Smooth muscle cell (in vitro differentiated cells): Measurements from ENCODE around the gene IFI16. TPM values are rescaled to one million over a fixed set of nuclear protein-coding genes. Genes with fewer than 3 reads are reported as not detected.
A peak's percentile ranks its signal among the peaks of the same experiment; 100 is the strongest.

Source experiments
- DNase-seq: peaks from one replicate; lab custom pipeline; 2025; ENCODE audit not compliant: unreplicated experiment; lab: John Stamatoyannopoulos, UW
- H2AFZ ChIP-seq: fragments of 200-600 bp; sonication (generic); 2 replicates; pipeline ENCODE4 v1.6.0; 2016; ENCODE audit warnings: antibody characterized with exemption, low read depth, mild to moderate bottlenecking
- H3F3A ChIP-seq: fragments of 200-600 bp; sonication (generic); 2 replicates; pipeline ENCODE4 v1.6.0; 2017; ENCODE audit warnings: antibody characterized with exemption, low read depth
- H3K27ac ChIP-seq: fragments of 200-600 bp; sonication (generic); 2 replicates; pipeline ENCODE4 v1.5.1; 2016; ENCODE audit warnings: low read depth, mild to moderate bottlenecking
- H3K27me3 ChIP-seq: fragments of 200-600 bp; sonication (generic); 2 replicates; pipeline ENCODE4 v1.6.1; 2016; ENCODE audit warnings: low read depth, mild to moderate bottlenecking
- H3K36me3 ChIP-seq: fragments of 200-600 bp; sonication (generic); 2 replicates; pipeline ENCODE4 v1.5.1; 2016; ENCODE audit warnings: low read depth
- H3K4me1 ChIP-seq: fragments of 200-600 bp; sonication (generic); 2 replicates; pipeline ENCODE4 v1.5.1; 2016; ENCODE audit warnings: low read depth
- H3K4me2 ChIP-seq: fragments of 200-600 bp; sonication (generic); 2 replicates; pipeline ENCODE4 v1.6.0; 2016; ENCODE audit warnings: mild to moderate bottlenecking
- H3K4me3 ChIP-seq: fragments of 200-600 bp; sonication (generic); 2 replicates; pipeline ENCODE4 v1.5.1; 2016; ENCODE audit warnings: mild to moderate bottlenecking
- H3K79me2 ChIP-seq: fragments of 200-600 bp; sonication (generic); 2 replicates; pipeline ENCODE4 v1.6.0; 2016; ENCODE audit warnings: low read depth, mild to moderate bottlenecking
- H3K9ac ChIP-seq: fragments of 200-600 bp; sonication (generic); 2 replicates; pipeline ENCODE4 v1.6.0; 2016; ENCODE audit warnings: low read depth
- H3K9me3 ChIP-seq: fragments of 200-600 bp; sonication (generic); replicated peaks from 2 replicates; pipeline ENCODE4 v1.5.1; 2016; ENCODE audit warnings: low read depth
- H4K20me1 ChIP-seq: fragments of 200-600 bp; sonication (generic); 2 replicates; pipeline ENCODE4 v1.6.0; 2016; ENCODE audit warnings: low read depth
- WGBS: methylation state at CpG from one replicate; pipeline ENCODE4 v1.1.7; 2016; ENCODE audit warnings: low lambda C conversion rate; 5-methylcytosine and 5-hydroxymethylcytosine counted together
- polyA plus RNA-seq: library from polyadenylated mRNA; unstranded; fragments of >200 nt; fragmentation: Nextera tagmentation; extraction: Ambion mirVana; gene quantifications from 2 replicates; pipeline ENCODE4 v1.2.1, GENCODE V29; 2016
- total RNA-seq: library from RNA; depleted of rRNA; stranded (reverse); fragments of >200 nt; gene quantifications from 2 replicates; pipeline ENCODE4 v1.2.3, GENCODE V29; 2014
- TF ChIP-seq, protein P1 (sequence below): fragments of 200-600 bp; sonication (generic); IDR thresholded peaks from 2 replicates; pipeline ENCODE4 v1.5.1; 2017; ENCODE audit warnings: borderline replicate concordance, mild to moderate bottlenecking, antibody characterized with exemption; ENCODE audit not compliant: insufficient read depth, poor library complexity, severe bottlenecking

IFI16 gene
- total and polyA plus RNA-seq, 2 experiments from 2014 or later = 92.1 to 114 TPM

DNA sequence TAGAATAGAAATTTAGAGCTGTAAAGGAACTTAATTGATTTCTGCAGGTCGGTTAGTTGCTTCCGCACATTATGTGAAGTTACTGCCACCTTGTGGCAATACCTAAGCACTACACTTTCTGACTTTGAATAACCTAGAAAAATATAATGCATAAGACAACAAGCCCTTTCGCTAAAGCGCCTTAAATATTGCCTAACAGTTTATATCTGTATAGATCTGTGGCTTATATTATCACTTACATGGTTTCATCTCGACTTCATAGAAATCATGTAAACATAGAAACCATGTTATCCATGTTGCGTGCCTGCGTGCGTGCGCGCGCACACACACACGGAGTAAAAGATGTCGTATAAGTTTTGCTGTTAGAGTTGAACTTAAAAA, 10.9 kb upstream of the IFI16 start:
- Histone ChIP-seq H3F3A (peaks cover 9% of the 10 kb centered on the region), H3K4me3 (peak overlapping the region; percentile 57), H3K9me3 (no peaks in the 10 kb centered on the region), H4K20me1 (no peaks in the 10 kb centered on the region), H3K36me3 (no peaks in the 10 kb centered on the region), H3K4me2 (peak overlapping the region; percentile 83), H3K27me3 (no peaks in the 10 kb centered on the region), H3K9ac (peak overlapping the region; percentile 60), H2AFZ (peak overlapping the region; percentile 79), H3K4me1 (peaks cover 26% of the 10 kb centered on the region), H3K27ac (peak overlapping the region; percentile 77), H3K79me2 (peaks cover 7% of the 10 kb centered on the region)
- DNase-seq = no peak
- TF ChIP-seq, protein P1, sequence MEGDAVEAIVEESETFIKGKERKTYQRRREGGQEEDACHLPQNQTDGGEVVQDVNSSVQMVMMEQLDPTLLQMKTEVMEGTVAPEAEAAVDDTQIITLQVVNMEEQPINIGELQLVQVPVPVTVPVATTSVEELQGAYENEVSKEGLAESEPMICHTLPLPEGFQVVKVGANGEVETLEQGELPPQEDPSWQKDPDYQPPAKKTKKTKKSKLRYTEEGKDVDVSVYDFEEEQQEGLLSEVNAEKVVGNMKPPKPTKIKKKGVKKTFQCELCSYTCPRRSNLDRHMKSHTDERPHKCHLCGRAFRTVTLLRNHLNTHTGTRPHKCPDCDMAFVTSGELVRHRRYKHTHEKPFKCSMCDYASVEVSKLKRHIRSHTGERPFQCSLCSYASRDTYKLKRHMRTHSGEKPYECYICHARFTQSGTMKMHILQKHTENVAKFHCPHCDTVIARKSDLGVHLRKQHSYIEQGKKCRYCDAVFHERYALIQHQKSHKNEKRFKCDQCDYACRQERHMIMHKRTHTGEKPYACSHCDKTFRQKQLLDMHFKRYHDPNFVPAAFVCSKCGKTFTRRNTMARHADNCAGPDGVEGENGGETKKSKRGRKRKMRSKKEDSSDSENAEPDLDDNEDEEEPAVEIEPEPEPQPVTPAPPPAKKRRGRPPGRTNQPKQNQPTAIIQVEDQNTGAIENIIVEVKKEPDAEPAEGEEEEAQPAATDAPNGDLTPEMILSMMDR = peak; percentile 96
- 3% methylated on average over 13 of the region's 13 CpGs for WGBS

- peak overlapping the region; percentile 61 for H3K9ac ChIP-seq
- peak overlapping the region; percentile 83 for H3K4me2 ChIP-seq
- no peaks in the 10 kb centered on the region for H3K9me3 ChIP-seq
- peaks cover 7% of the 10 kb centered on the region for H3K79me2 ChIP-seq
- H3K27me3 ChIP-seq = no peaks in the 10 kb centered on the region
- H3K27ac ChIP-seq = peak overlapping the region; percentile 77
- WGBS = 3% methylated on average over 11 of the region's 11 CpGs
- peaks cover 28% of the 10 kb centered on the region for H3K4me1 ChIP-seq
- H2AFZ ChIP-seq = peak overlapping the region; percentile 79
- no peaks in the 10 kb centered on the region for H4K20me1 ChIP-seq
- H3F3A ChIP-seq = peaks cover 10% of the 10 kb centered on the region
- TF ChIP-seq, protein P1 = no peak
- H3K4me3 ChIP-seq = peak overlapping the region; percentile 57
- no peaks in the 10 kb centered on the region for H3K36me3 ChIP-seq
- DNase-seq = peak; percentile 29
Observed at GRCh38 chr1:158999316-159000069, 10.2 kb upstream of the IFI16 start.

GRCh38 chr1:159000070-159000409, 9.7 kb upstream of the IFI16 start:
- Histone ChIP-seq H3K27ac (peak overlapping the region; percentile 77), H3K79me2 (peaks cover 7% of the 10 kb centered on the region), H3K36me3 (no peaks in the 10 kb centered on the region), H3K4me2 (peak overlapping the region; percentile 83), H3K9me3 (no peaks in the 10 kb centered on the region), H3K4me1 (peaks cover 33% of the 10 kb centered on the region), H3K4me3 (peak overlapping the region; percentile 57), H2AFZ (peak overlapping the region; percentile 15), H3K9ac (peak overlapping the region; percentile 61), H3K27me3 (no peaks in the 10 kb centered on the region), H3F3A (peaks cover 16% of the 10 kb centered on the region), H4K20me1 (no peaks in the 10 kb centered on the region)
- TF ChIP-seq, protein P1 = no peak
- DNase-seq = no peak
- WGBS = under 1% methylated on average over 6 of the region's 6 CpGs

DNA sequence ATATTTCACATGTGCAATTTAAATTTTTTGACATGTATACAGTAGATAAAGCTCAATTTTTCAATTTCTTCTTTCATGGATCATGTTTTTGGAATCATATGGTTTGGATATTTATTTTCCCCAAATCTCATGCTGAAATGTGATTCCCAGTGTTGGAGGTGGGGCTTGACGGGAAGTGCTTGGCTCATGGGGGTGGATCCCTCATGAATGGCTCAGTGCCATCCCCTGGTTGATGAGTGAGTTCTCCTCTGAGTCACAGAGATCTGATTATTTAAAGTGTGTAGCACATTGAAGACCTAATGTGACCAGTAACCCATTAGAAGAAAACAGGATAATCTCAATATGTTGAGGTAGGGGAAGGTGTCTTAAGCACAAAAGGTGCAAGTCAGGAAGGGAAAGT, 9.1 kb upstream of the IFI16 start:
- Histone ChIP-seq H3K27ac (peak overlapping the region; percentile 77), H3K9ac (peak overlapping the region; percentile 61)
- TF ChIP-seq, protein P1 = no peak

More for the DNA sequence above, 9.1 kb upstream of the IFI16 start:
- Histone ChIP-seq H3K4me3 (peak overlapping the region; percentile 57), H3K27me3 (no peaks in the 10 kb centered on the region), H4K20me1 (no peaks in the 10 kb centered on the region), H3K4me2 (peak overlapping the region; percentile 83), H3F3A (peaks cover 20% of the 10 kb centered on the region), H2AFZ (no peak overlapping the region), H3K4me1 (peaks cover 39% of the 10 kb centered on the region), H3K9me3 (no peaks in the 10 kb centered on the region), H3K36me3 (no peaks in the 10 kb centered on the region), H3K79me2 (peaks cover 7% of the 10 kb centered on the region)
- WGBS = 0% methylated on average over 1 of the region's 1 CpG
- DNase-seq = no peak
